ENCODE results near the gene TMEM117. TPM values are rescaled to one million over a fixed set of nuclear protein-coding genes. Genes with fewer than 3 reads are reported as not detected.

Gene TMEM117
- total and polyA plus RNA-seq, 7 donors, result 2.3 to 21.4 (median 17.5) TPM

DNA sequence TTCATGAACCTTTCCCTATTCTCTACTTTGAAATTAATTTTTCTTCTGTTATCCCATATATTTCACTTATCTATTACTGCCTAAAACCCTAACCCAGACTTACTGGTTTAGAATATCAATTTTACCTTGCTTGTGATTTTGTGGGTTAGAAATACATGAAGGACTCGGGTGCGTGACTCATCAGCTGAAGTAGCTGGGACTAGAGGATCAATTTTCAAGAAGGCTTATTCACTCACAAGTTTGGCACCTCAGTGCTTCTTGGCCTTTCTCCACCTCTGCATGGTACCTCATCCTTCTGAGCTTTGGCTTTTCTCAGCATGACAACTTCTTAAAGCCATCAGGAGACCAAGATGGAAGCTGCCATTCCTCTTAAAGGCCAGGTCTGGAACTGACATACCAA lies 57.8 kb downstream of the TMEM117 start:
- WGBS, 2 donors, result 96% methylated on average over 2 of the region's 2 CpGs
- Histone ChIP-seq H3K36me3 (no peaks in the 10 kb centered on the region), H3K9me3 (no peaks in the 10 kb centered on the region), H3K4me1 (no peaks in the 10 kb centered on the region), H3K27me3 (no peaks in the 10 kb centered on the region), H3K4me3 (no peak overlapping the region), H3K27ac (no peak overlapping the region)
- intact Hi-C loops (cut with DNase I), result no loop called here
- TF ChIP-seq EP300 (IDR thresholded peaks at IDR 0.05) (no peak), POLR2A (IDR thresholded peaks at IDR 0.05) (no peak), POLR2AphosphoS5 (IDR thresholded peaks at IDR 0.05) (no peak)
- TF ChIP-seq, protein P1, sequence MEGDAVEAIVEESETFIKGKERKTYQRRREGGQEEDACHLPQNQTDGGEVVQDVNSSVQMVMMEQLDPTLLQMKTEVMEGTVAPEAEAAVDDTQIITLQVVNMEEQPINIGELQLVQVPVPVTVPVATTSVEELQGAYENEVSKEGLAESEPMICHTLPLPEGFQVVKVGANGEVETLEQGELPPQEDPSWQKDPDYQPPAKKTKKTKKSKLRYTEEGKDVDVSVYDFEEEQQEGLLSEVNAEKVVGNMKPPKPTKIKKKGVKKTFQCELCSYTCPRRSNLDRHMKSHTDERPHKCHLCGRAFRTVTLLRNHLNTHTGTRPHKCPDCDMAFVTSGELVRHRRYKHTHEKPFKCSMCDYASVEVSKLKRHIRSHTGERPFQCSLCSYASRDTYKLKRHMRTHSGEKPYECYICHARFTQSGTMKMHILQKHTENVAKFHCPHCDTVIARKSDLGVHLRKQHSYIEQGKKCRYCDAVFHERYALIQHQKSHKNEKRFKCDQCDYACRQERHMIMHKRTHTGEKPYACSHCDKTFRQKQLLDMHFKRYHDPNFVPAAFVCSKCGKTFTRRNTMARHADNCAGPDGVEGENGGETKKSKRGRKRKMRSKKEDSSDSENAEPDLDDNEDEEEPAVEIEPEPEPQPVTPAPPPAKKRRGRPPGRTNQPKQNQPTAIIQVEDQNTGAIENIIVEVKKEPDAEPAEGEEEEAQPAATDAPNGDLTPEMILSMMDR (IDR thresholded peaks at IDR 0.05), result no peak
- no peak for DNase-seq

DNA sequence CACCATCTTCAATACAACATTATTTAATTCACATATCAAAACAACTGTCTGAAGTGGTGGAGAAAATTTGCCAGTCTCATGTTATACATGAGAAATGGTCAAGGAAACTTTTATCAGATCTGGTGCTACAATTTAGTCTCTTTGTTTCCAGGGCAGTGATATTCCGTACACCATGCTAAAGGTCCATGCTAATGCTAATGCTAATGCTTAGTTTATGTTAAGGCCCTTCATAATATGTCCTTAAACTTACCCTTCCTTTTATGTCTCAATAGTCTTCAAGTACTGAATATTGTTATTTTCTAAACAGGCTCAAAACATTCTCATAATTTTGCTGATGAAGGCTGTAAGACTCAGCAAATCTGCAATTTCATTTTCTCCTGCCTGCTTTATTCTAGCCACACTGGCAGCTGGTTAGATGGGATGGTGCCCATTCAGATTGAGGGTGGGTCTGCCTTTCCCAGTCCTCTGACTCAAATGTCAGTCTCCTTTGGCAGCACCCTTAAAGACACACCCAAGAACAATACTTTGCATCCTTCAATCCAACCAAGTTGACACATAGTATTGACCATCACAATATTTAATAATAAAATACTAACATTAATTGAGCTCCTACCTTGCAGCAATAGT lies 59.8 kb downstream of the TMEM117 start:
- no peaks in the 10 kb centered on the region for H3K36me3 ChIP-seq

DNA sequence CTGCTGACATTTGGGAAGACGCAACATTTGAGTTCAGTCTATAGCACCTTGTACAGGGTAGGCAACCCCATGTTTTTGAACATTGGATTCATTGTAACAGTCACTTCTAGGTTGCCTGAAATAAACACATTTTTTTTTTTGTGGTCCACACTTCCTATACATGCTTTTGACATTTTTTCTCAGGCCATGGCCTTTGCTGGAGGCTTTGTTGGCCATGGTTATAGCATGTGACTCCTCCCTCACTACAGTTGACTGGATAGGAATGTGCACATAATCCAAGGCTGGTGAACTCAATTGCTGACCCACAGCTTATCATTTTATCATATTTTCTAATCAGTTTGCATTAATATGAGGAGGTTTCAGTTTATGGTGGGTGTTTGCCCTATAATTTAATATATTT lies 60.6 kb downstream of the TMEM117 start:
- H3K4me3 ChIP-seq, result no peak overlapping the region
- H3K9me3 ChIP-seq, result no peaks in the 10 kb centered on the region
- no peak for DNase-seq
- H3K36me3 ChIP-seq, result no peaks in the 10 kb centered on the region
- no peaks in the 10 kb centered on the region for H3K4me1 ChIP-seq
- no peak for TF ChIP-seq POLR2A (IDR thresholded peaks at IDR 0.05)
- TF ChIP-seq POLR2AphosphoS5 (IDR thresholded peaks at IDR 0.05), result no peak
- no peak for TF ChIP-seq EP300 (IDR thresholded peaks at IDR 0.05)
- TF ChIP-seq, protein P1 (IDR thresholded peaks at IDR 0.05), result no peak
- 94 to 97% methylated on average over 1 of the region's 1 CpG for WGBS, 2 donors
- no peak overlapping the region for H3K27ac ChIP-seq
- intact Hi-C loops (cut with DNase I), result no loop called here
- H3K27me3 ChIP-seq, result no peaks in the 10 kb centered on the region

More for the DNA sequence above, 59.8 kb downstream of the TMEM117 start:
- intact Hi-C loops (cut with DNase I), result no loop called here
- H3K9me3 ChIP-seq, result no peaks in the 10 kb centered on the region
- H3K27ac ChIP-seq, result no peak overlapping the region
- H3K4me3 ChIP-seq, result no peak overlapping the region
- no peak for TF ChIP-seq POLR2AphosphoS5 (IDR thresholded peaks at IDR 0.05)
- TF ChIP-seq, protein P1 (IDR thresholded peaks at IDR 0.05), result no peak
- TF ChIP-seq EP300 (IDR thresholded peaks at IDR 0.05), result no peak
- TF ChIP-seq POLR2A (IDR thresholded peaks at IDR 0.05), result no peak
- H3K27me3 ChIP-seq, result no peaks in the 10 kb centered on the region
- H3K4me1 ChIP-seq, result no peaks in the 10 kb centered on the region
- 93 to 95% methylated on average over 1 of the region's 1 CpG for WGBS, 2 donors
- no peak for DNase-seq

DNA sequence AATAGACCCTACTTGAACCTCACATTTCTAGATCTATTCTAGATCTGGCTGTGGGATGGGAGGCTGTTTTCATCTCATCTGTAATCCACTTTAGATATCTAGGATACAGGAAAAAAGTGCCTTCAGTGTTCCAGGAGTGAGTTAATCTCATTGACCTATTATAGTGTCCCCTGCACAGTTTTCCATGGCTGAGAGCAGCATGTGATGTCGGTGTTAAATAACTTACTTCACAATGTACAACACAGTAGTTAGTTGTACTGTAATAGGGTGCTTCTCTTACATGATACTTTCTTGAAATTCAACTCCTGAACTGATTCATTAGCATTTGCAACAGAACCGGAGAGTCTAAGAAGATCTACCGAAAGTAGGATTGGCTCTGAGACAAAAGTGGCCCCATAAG lies 62.6 kb downstream of the TMEM117 start:
- 84 to 93% methylated on average over 3 of the region's 3 CpGs for WGBS, 2 donors
- H3K9me3 ChIP-seq, result no peaks in the 10 kb centered on the region
- no peaks in the 10 kb centered on the region for H3K27me3 ChIP-seq
- no peaks in the 10 kb centered on the region for H3K36me3 ChIP-seq
- H3K4me3 ChIP-seq, result no peak overlapping the region
- DNase-seq, result no peak
- TF ChIP-seq EP300 (IDR thresholded peaks at IDR 0.05), result no peak
- TF ChIP-seq, protein P1 (IDR thresholded peaks at IDR 0.05), result no peak
- TF ChIP-seq POLR2A (IDR thresholded peaks at IDR 0.05), result no peak
- no peak for TF ChIP-seq POLR2AphosphoS5 (IDR thresholded peaks at IDR 0.05)
- intact Hi-C loops (cut with DNase I), result no loop called here
- H3K27ac ChIP-seq, result no peak overlapping the region
- no peaks in the 10 kb centered on the region for H3K4me1 ChIP-seq

DNA sequence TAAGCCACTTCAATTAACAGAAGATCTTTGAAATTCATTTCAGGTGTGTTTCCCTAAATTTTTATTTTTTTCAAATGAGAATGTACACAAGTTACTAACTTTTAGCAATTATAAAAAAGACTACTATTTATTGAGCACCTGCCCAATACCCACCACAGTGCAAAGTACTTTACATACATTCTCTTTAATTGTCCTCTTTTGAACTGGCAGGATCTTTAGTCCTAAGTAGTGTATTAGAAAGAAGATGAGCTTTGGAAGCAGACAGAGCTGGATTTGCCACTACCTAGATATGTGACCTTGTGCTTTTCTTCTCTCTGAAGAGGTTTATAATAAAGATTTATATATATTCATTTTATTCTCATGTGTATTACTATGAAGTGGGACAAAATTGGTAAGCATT lies 63.7 kb downstream of the TMEM117 start:
- H3K27me3 ChIP-seq, result no peaks in the 10 kb centered on the region
- no peak for TF ChIP-seq POLR2A (IDR thresholded peaks at IDR 0.05)
- TF ChIP-seq, protein P1 (IDR thresholded peaks at IDR 0.05), result no peak
- no peak for TF ChIP-seq EP300 (IDR thresholded peaks at IDR 0.05)
- no peak for TF ChIP-seq POLR2AphosphoS5 (IDR thresholded peaks at IDR 0.05)
- no peaks in the 10 kb centered on the region for H3K9me3 ChIP-seq
- no peak overlapping the region for H3K27ac ChIP-seq
- no peak for DNase-seq
- no peaks in the 10 kb centered on the region for H3K4me1 ChIP-seq
- no peak overlapping the region for H3K4me3 ChIP-seq
- intact Hi-C loops (cut with DNase I), result no loop called here
- no peaks in the 10 kb centered on the region for H3K36me3 ChIP-seq

All from sigmoid colon (tissue), 7 donors.